Fibroblast of lung (primary cell): ENCODE data around the gene FHL2. TPM values are rescaled to one million over a fixed set of nuclear protein-coding genes. Genes with fewer than 3 reads are reported as not detected.
A peak's percentile ranks its signal among the peaks of the same experiment; 100 is the strongest.

Source experiments
- DNase-seq, 2 donors: peaks; one replicate each; pipeline versions ENCODE4 v3.0.0 to v3.0.0-alpha.2; 2010; ENCODE audit warnings: low read depth in 2 of 2
- H2AFZ ChIP-seq: 2 replicates; pipeline ENCODE4 v1.5.1; 2012; ENCODE audit warnings: low read length, control low read depth, inconsistent platforms
- H3K27ac ChIP-seq: 2 replicates; pipeline ENCODE4 v1.5.1; 2011; ENCODE audit warnings: low read length, control low read depth; ENCODE audit not compliant: insufficient read depth
- H3K27me3 ChIP-seq: 2 replicates; pipeline ENCODE4 v1.5.1; 2011; ENCODE audit warnings: mild to moderate bottlenecking, low read length; ENCODE audit not compliant: control insufficient read depth, insufficient read depth
- H3K36me3 ChIP-seq: 2 replicates; pipeline ENCODE4 v1.5.1; 2011; ENCODE audit warnings: low read length; ENCODE audit not compliant: control insufficient read depth, insufficient read depth
- H3K4me1 ChIP-seq: 2 replicates; pipeline ENCODE4 v1.5.1; 2011; ENCODE audit warnings: low read length; ENCODE audit not compliant: control insufficient read depth, insufficient read depth; ENCODE audit errors: extremely low read depth
- H3K4me2 ChIP-seq: 2 replicates; pipeline ENCODE4 v1.5.1; 2011; ENCODE audit warnings: low read length, control low read depth; ENCODE audit not compliant: insufficient read depth; ENCODE audit errors: extremely low read depth
- H3K4me3 ChIP-seq, 4 experiments: fragments of 200-600 bp in 1 of 4; sonication (generic) in 1 of 4; replicated peaks in 1 of 4; 2 replicates each; pipeline ENCODE4 v1.5.1; 2011 to 2016; ENCODE audit warnings: low read length in 4 of 4, low read depth in 3 of 4, mild to moderate bottlenecking in 3 of 4, control low read depth in 2 of 4, inconsistent platforms in 1 of 4, mixed read lengths in 1 of 4; ENCODE audit not compliant: insufficient read depth in 1 of 4; ENCODE audit errors: control extremely low read depth in 1 of 4
- H3K79me2 ChIP-seq: 2 replicates; pipeline ENCODE4 v1.5.1; 2012; ENCODE audit warnings: mild to moderate bottlenecking, low read length, inconsistent platforms; ENCODE audit not compliant: control insufficient read depth, insufficient read depth
- H3K9ac ChIP-seq: 2 replicates; pipeline ENCODE4 v1.5.1; 2011; ENCODE audit warnings: mild to moderate bottlenecking, low read length, control low read depth; ENCODE audit not compliant: insufficient read depth
- H3K9me3 ChIP-seq: 2 replicates; pipeline ENCODE4 v1.5.1; 2012; ENCODE audit warnings: low read depth, low read length; ENCODE audit not compliant: control insufficient read depth, insufficient read depth
- H4K20me1 ChIP-seq: 2 replicates; pipeline ENCODE4 v1.5.1; 2011; ENCODE audit warnings: low read length; ENCODE audit not compliant: control insufficient read depth, insufficient read depth; ENCODE audit errors: extremely low read depth
- CTCF ChIP-seq, 2 donors: IDR thresholded peaks in 1 of 2; conservative IDR thresholded peaks in 1 of 2; 1 replicate in 1 of 2; 2 replicates in 1 of 2; pipeline ENCODE4 v1.5.1; 2011 to 2012; ENCODE audit warnings: low read length in 2 of 2, control low read depth in 1 of 2, inconsistent platforms in 1 of 2, low read depth in 1 of 2, mild to moderate bottlenecking in 1 of 2
- EZH2 ChIP-seq: IDR thresholded peaks from 2 replicates; pipeline ENCODE4 v1.5.1; 2012; ENCODE audit warnings: low read length, control low read depth, mild to moderate bottlenecking; ENCODE audit errors: missing control alignments
- polyA plus RNA-seq, 2 donors: library from polyadenylated mRNA; depleted of rRNA in 1 of 2; stranded (reverse) in 1 of 2; unstranded in 1 of 2; fragments of >200 nt; gene quantifications; 2 replicates each; pipeline ENCODE4 v1.2.1, GENCODE V29; 2011 to 2012; ENCODE audit warnings: missing spikeins in 1 of 2
- total RNA-seq: library from RNA; depleted of rRNA; stranded (reverse); fragments of >200 nt; gene quantifications from 2 replicates; pipeline ENCODE4 v1.2.1, GENCODE V29; 2014

The FHL2 gene
- total and polyA plus RNA-seq, 2 donors (not counting 1 experiment from before 2014, with no cell fraction given): 144 to 421 TPM

- H3K4me1 ChIP-seq: peaks cover 29% of the 10 kb centered on the region
- no peaks in the 10 kb centered on the region for H3K9me3 ChIP-seq
- H3K4me3 ChIP-seq: no peak overlapping the region
- peaks cover 23% of the 10 kb centered on the region for H3K36me3 ChIP-seq
- no peak overlapping the region for H3K4me2 ChIP-seq
- peak in 1 of 2 donors; percentile 42 for DNase-seq
- H3K27me3 ChIP-seq: no peaks in the 10 kb centered on the region
- no peak overlapping the region for H3K9ac ChIP-seq
- peak overlapping the region; percentile 41 for H3K27ac ChIP-seq
- no peak overlapping the region for H2AFZ ChIP-seq
- H3K79me2 ChIP-seq: peaks cover 81% of the 10 kb centered on the region
- no peaks in the 10 kb centered on the region for H4K20me1 ChIP-seq
- no peak for TF ChIP-seq EZH2
- no peak for TF ChIP-seq CTCF (conservative IDR thresholded peaks at IDR 0.05 in 1 of 2, IDR thresholded peaks at IDR 0.05 in 1 of 2; ENCODE audit: low read depth in 1 of 2, low read length in 2 of 2)
Measured at GRCh38 chr2:105387225-105387624, 11.6 kb downstream of the FHL2 start.

- TF ChIP-seq EZH2: no peak
- no peak for TF ChIP-seq CTCF (conservative IDR thresholded peaks at IDR 0.05 in 1 of 2, IDR thresholded peaks at IDR 0.05 in 1 of 2; ENCODE audit: low read depth in 1 of 2, low read length in 2 of 2)
- no peaks in the 10 kb centered on the region for H4K20me1 ChIP-seq
- no peak overlapping the region for H2AFZ ChIP-seq
- H3K79me2 ChIP-seq: peaks cover 81% of the 10 kb centered on the region
- peak overlapping the region; percentile 31 for H3K27ac ChIP-seq
- H3K9me3 ChIP-seq: no peaks in the 10 kb centered on the region
- peaks cover 29% of the 10 kb centered on the region for H3K36me3 ChIP-seq
- DNase-seq: no peak
- peaks cover 25% of the 10 kb centered on the region for H3K4me1 ChIP-seq
- H3K4me3 ChIP-seq: no peak overlapping the region
- no peak overlapping the region for H3K9ac ChIP-seq
- H3K27me3 ChIP-seq: no peaks in the 10 kb centered on the region
- no peak overlapping the region for H3K4me2 ChIP-seq
Measured at GRCh38 chr2:105385731-105386540, 12.9 kb downstream of the FHL2 start.

- Histone ChIP-seq H3K27ac (peak overlapping the region; percentile 18), H3K9ac (no peak overlapping the region), H4K20me1 (no peaks in the 10 kb centered on the region), H3K36me3 (peaks cover 31% of the 10 kb centered on the region), H3K4me2 (no peak overlapping the region), H3K9me3 (no peaks in the 10 kb centered on the region), H3K79me2 (peaks cover 82% of the 10 kb centered on the region), H3K4me1 (peaks cover 27% of the 10 kb centered on the region), H3K4me3 (no peak overlapping the region), H2AFZ (no peak overlapping the region), H3K27me3 (no peaks in the 10 kb centered on the region)
- TF ChIP-seq EZH2 (no peak), CTCF (conservative IDR thresholded peaks at IDR 0.05 in 1 of 2, IDR thresholded peaks at IDR 0.05 in 1 of 2; ENCODE audit: low read depth in 1 of 2, low read length in 2 of 2) (no peak)
- DNase-seq: no peak
Measured at GRCh38 chr2:105384861-105385260, 14.0 kb downstream of the FHL2 start.
